Measurements from ENCODE around the gene DCAF11.
A peak's percentile ranks its signal among the peaks of the same experiment; 100 is the strongest.
"Not testable (repeated sequence)": the region's sequence is repeated elsewhere in the genome, so short reads cannot be mapped to it uniquely, and the experiment has no call there.

DCAF11 gene

GRCh38 chr14:24096545-24097181 is 17.9 kb upstream of the DCAF11 start:
- DNase-seq (ENCODE audit: low spot score) = no peak

DNA sequence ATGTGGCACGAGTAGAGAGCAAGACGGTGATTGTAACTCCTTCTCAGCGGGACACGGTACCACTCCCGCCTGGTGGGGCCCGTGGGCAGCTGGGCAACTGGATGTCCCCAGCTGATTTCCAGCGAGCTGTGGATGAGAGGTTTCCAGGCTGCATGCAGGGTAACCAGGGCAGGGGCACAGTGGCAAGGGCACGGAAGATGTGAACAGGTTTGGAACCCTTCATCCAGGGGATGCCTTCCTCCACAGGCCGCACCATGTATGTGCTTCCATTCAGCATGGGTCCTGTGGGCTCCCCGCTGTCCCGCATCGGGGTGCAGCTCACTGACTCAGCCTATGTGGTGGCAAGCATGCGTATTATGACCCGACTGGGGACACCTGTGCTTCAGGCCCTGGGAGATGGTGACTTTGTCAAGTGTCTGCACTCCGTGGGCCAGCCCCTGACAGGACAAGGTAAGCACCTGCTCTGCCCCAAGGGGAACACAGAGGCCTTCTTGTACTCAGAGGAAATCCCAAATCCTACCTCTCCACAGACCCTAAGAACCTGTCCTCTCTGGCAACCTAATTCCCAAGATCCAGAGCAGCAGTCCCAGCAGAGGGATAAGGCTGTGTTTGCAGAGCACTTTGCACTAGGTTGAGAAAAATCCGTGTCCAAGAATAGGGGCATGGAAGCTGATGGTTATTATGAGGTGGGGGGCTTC is 16.2 kb upstream of the DCAF11 start:
- no peak for DNase-seq (ENCODE audit: low spot score)

GRCh38 chr14:24098927-24099813 is 15.4 kb upstream of the DCAF11 start:
- peak; percentile 43 for DNase-seq (ENCODE audit: low spot score)

DNA sequence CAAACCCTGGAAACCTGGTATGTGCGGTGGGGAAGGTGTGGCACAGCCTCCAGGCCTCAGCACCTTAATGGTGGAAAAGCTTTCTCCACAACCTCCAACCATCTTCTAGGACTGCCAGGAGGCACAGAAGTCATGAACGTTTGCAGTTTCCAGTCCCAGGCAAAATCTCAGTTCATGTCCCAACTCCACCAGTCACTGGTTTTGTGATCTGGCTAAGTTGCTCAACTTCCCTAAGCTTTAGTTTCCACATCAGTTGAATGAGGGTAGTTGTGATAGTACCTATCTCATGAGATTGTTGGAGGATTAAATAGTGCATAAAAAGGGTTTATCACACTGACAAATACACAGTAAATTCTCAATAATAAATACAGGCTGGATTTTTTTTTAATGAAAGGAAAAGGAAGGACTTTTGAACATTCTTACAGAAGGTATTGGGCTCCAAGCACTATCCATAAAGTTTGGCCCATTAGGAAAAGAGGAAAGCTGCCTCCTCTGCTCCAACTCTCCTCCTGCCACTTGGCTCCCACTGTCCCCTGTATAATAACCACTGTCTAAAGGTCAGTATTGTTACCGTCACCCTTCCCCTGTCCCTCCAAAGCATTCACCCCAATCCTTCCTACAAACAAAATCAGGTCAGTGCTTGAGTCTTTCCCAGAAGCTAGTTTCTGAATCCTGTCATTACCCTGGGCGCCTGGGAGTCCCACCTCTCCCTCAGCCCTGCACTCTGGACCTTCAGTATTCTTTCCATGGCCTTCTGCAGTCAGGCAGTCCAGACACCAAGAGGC is 14.2 kb upstream of the DCAF11 start:
- DNase-seq (ENCODE audit: low spot score) = no peak

- DNase-seq (ENCODE audit: low spot score) = no peak
Measured at GRCh38 chr14:24100982-24101494, 13.5 kb upstream of the DCAF11 start.

DNA sequence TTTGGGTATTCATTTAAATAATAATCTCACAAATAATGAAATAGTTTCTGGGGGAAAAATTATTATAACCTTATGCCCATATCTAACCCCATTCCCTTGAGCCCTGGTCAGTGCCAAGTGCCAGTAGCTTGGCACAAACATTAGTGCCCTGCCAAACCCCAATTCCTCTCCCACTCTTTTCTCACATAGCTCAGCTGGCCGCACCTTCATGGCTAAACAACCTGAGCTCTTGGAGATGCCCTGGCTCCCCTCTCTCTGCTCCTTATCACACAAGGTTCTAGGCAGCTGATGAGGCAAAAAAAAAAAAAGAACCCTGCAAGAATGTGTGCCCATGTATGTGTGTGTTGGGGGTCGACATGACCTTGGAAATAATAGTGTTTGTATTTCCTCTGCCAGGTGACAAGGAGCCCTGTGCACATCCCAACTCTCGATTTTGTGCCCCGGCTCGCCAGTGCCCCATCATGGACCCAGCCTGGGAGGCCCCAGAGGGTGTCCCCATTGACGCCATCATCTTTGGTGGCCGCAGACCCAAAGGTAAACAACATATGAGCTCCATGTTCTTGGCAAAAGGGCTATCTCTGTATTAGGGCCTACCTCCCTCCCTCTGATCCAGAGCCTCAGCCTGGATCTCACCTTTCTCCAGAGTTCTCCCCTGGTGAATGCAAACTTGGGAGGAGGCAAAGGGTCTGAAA is 12.1 kb upstream of the DCAF11 start:
- no peak for DNase-seq (ENCODE audit: low spot score)

GRCh38 chr14:24103451-24103850 is 11.1 kb upstream of the DCAF11 start:
- DNase-seq (ENCODE audit: low spot score) = no peak

DNA sequence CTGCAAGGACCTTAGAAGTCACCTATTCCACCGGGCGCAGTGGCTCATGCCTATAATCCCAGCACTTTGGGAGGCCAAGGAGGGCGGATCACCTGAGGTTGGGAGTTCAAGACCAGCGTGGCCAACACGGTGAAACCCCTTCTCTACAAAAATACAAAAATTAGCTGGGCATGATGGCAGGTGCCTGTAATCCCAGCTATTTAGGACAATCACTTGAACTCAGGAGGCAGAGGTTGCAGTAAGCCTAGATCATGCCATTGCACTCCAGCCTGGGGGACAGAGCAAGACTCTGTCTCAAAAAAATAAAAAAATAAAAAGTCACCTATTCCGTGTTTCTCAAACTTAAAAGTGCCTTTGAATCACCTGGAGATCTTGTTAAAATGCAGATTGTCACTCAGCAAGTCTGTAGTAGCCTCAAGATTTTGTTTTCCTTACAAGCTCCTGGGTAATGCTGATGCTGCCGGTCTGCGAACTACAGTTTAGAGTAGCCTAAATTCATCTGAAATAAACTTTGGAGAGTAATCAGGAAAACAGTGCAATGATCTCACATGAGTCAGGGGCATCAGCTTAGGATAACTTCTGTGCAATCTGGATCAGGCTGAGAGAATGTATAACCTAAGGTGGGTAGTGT is 8.9 kb upstream of the DCAF11 start:
- not testable (repeated sequence) for DNase-seq (ENCODE audit: low spot score)

DNA sequence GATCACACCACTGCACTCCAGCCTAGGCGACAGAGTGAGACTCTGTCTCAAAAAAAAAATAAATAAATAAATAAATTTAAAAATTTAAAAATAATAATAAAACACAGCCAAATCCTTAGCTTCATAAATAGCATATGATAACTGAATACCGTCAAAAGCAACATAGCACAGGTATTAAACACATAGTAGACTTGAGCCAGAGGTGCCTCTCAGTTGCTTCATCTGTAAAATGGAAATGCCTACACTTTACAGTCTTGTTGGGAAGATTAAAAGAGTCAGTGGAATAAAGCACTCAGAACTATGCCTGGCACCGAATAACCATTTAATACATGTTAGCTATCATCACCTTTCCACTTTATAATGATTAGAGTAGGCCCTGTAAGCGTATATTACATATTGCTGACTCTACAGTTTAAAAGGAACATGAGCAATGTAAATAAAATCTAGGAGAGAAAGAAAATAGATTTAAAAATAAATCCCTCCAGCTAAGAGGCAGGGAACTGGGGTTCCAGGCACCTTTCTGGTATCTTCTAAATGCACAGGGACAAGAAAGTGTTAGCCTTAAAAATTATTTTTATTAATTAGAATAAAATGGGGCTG is 7.8 kb upstream of the DCAF11 start:
- no peak for DNase-seq (ENCODE audit: low spot score)

GRCh38 chr14:24108336-24108874 is 6.2 kb upstream of the DCAF11 start:
- no peak for DNase-seq (ENCODE audit: low spot score)

DNA sequence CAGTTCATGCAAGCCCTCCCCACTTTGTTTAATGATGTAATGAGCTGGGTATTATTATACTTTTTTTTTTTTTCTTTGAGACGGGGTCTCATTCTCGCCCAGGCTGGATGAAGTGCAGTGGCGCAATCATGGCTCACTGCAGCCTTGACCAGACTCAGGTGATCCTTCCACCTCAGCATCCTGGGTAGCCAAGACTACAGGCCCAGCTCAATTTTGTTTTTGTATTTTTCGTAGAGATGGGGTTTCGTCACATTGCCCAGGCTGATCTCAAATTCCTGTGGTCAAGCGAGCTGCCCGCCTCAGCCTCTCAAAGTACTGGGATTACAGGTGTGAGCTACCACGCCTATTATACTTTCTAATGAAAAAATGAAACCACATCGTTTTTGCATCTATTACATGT is 4.5 kb upstream of the DCAF11 start:
- DNase-seq (ENCODE audit: low spot score) = no peak

- no peak for DNase-seq (ENCODE audit: low spot score)
Measured at GRCh38 chr14:24110523-24110922, 4.1 kb upstream of the DCAF11 start.

GRCh38 chr14:24113379-24113800 is 1.2 kb upstream of the DCAF11 start:
- no peak for DNase-seq (ENCODE audit: low spot score)

DNA sequence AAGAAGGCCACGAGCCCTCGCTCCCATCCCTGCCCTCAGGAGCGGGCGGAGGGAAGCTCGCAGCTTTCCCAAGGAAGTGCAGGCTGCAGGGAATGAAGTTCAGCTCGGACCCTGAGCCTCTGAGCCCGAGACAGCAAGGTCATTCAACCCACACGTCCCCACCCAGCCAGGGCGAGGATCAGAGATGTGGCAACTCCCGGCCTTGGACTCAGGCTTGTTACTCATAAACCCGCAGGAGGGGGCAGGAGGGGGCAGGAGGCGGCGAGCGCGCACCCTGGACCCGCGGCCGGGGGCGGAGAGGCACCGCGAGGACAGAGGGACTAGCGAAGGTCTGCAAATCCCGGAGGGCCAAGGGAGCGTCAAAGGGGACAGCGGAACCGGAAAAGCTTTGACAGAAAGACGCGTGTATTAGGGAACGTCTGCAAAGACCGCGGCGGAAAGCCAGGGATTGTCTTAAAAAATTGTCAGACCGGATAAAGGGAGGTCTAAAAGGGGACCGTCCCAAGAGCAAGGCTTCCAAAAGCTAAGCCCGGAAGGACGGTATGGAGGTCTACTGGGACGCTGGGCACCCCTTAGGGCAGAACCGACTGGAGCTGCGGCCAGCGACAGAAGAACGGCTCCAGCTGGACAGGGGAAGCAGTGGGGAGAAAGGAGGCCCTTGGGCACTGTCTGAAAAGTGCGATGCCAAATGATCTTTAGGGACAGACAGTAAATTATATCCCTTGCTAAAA is 611 bp upstream of the DCAF11 start:
- no peak for DNase-seq (ENCODE audit: low spot score)

- no peak for DNase-seq (ENCODE audit: low spot score)
Measured at GRCh38 chr14:24115422-24116127, 998 bp downstream of the DCAF11 start.

GRCh38 chr14:24116128-24116814 is 1.7 kb downstream of the DCAF11 start:
- no peak for DNase-seq (ENCODE audit: low spot score)

- no peak for DNase-seq (ENCODE audit: low spot score)
Measured at GRCh38 chr14:24117179-24117578, 2.6 kb downstream of the DCAF11 start.

GRCh38 chr14:24119691-24120090 is 5.1 kb downstream of the DCAF11 start:
- no peak for DNase-seq (ENCODE audit: low spot score)
